K562 (cell line): Measurements from ENCODE around the gene PHETA1. TPM values are rescaled to one million over a fixed set of nuclear protein-coding genes. Genes with fewer than 3 reads are reported as not detected.
"Not testable (repeated sequence)": the region's sequence is repeated elsewhere in the genome, so short reads cannot be mapped to it uniquely, and the experiment has no call there.

Experiments used
- ATAC-seq: fragments of 200-7000 bp; cut with Tn5 transposase; 3 replicates; pipeline ENCODE4 v1.9.1; 2020; ENCODE audit warnings: moderate library complexity
- BruUV-seq: library from RNA; stranded (reverse); fragments of 400-500 nt; replicated peaks from 2 replicates; lab custom pipeline; 2021; lab: Mats Ljungman, UMichigan
- CTCF ChIA-PET: fragments of 300-600 bp; formaldehyde crosslinking; extraction: SDS; loops from one replicate; lab custom pipeline; 2021; ENCODE audit warnings: low intra/inter-chr PET ratio; lab: Yijun Ruan, JAX
- POLR2A ChIA-PET: fragments of 300-600, 350-650 bp; sonication (Branson Sonifier 250); formaldehyde crosslinking; extraction: SDS; loops from one replicate; lab custom pipeline; 2021; ENCODE audit warnings: antibody characterized with exemption, inconsistent platforms; lab: Yijun Ruan, JAX
- DNase-seq, 4 experiments: peaks; one replicate each; pipeline versions ENCODE4 v3.0.0 to v3.0.0-alpha.2; 2011 to 2018; ENCODE audit warnings: low spot score in 3 of 4, mixed read lengths in 3 of 4; ENCODE audit errors: extremely low read depth in 1 of 4
- FAIRE-seq: peaks from 2 replicates; lab custom pipeline; 2011; peaks lifted over from hg19 to GRCh38; lab: Jason Lieb, UNC
- H2AFZ ChIP-seq: 2 replicates; pipeline ENCODE4 v1.6.0; 2011; ENCODE audit warnings: low read depth, low read length, control low read depth, inconsistent platforms
- H3K27ac ChIP-seq: fragments of 200-600 bp; 3 replicates; pipeline ENCODE4 v1.8.0; 2011; ENCODE audit warnings: low read depth, mild to moderate bottlenecking, control low read depth, inconsistent platforms, low read length, moderate library complexity, mixed read lengths; ENCODE audit errors: extremely low read depth
- H3K27me3 ChIP-seq, 2 experiments: fragments of 300-600 bp in 1 of 2; 2 replicates in 1 of 2; 3 replicates in 1 of 2; pipeline versions ENCODE4 v1.6.0 to v1.8.0; 2011; ENCODE audit warnings: inconsistent platforms in 2 of 2, low read length in 2 of 2, mild to moderate bottlenecking in 1 of 2, mixed read lengths in 1 of 2, moderate library complexity in 1 of 2; ENCODE audit not compliant: control insufficient read depth in 2 of 2, insufficient read depth in 2 of 2
- H3K36me3 ChIP-seq: fragments of 300-600 bp; 3 replicates; pipeline ENCODE4 v1.8.0; 2011; ENCODE audit warnings: mild to moderate bottlenecking, low read length, inconsistent platforms; ENCODE audit not compliant: control insufficient read depth, insufficient read depth
- H3K4me1 ChIP-seq, 2 experiments: fragments of 200-600 bp in 1 of 2; replicated peaks in 1 of 2; 2 replicates in 1 of 2; 3 replicates in 1 of 2; pipeline versions ENCODE4 v1.5.1 to v1.8.0; 2011; ENCODE audit warnings: inconsistent platforms in 2 of 2, low read length in 2 of 2, mild to moderate bottlenecking in 1 of 2, mixed read lengths in 1 of 2, moderate library complexity in 1 of 2; ENCODE audit not compliant: control insufficient read depth in 2 of 2, insufficient read depth in 2 of 2
- H3K4me2 ChIP-seq: 2 replicates; pipeline ENCODE4 v1.6.1; 2011; ENCODE audit warnings: low read length, control low read depth, inconsistent platforms, mixed read lengths; ENCODE audit not compliant: insufficient read depth
- H3K4me3 ChIP-seq: fragments of 200-600 bp; sonication (generic), shearing (Covaris generic); 2 replicates; pipeline ENCODE4 v1.5.1; 2016; ENCODE audit warnings: control low read depth, inconsistent platforms
- H3K79me2 ChIP-seq: fragments of 200-600 bp; 3 replicates; pipeline ENCODE4 v1.8.0; 2011; ENCODE audit warnings: low read length, inconsistent platforms; ENCODE audit not compliant: control insufficient read depth, insufficient read depth
- H3K9ac ChIP-seq, 2 experiments: 2 replicates each; pipeline versions ENCODE4 v1.6.0 to v1.6.1; 2011; ENCODE audit warnings: low read depth in 2 of 2, low read length in 2 of 2, control low read depth in 1 of 2, inconsistent platforms in 1 of 2, mild to moderate bottlenecking in 1 of 2, mixed read lengths in 1 of 2; ENCODE audit not compliant: insufficient read depth in 1 of 2
- H3K9me1 ChIP-seq: one replicate; pipeline ENCODE4 v1.6.0; 2011; ENCODE audit warnings: inconsistent platforms, mild to moderate bottlenecking, low read length, moderate library complexity; ENCODE audit not compliant: control insufficient read depth, insufficient read depth
- H3K9me3 ChIP-seq: replicated peaks from 2 replicates; pipeline ENCODE4 v1.5.1; 2011; ENCODE audit warnings: low read depth, low read length, inconsistent platforms; ENCODE audit not compliant: control insufficient read depth, insufficient read depth
- H4K20me1 ChIP-seq: replicated peaks from 2 replicates; pipeline ENCODE4 v1.6.1; 2011; ENCODE audit warnings: low read length, inconsistent platforms, mixed read lengths; ENCODE audit not compliant: control insufficient read depth, insufficient read depth
- ELF4 ChIP-seq: fragments of 450-650 bp; formaldehyde crosslinking; IDR thresholded peaks from 2 replicates; pipeline ENCODE4 v1.4.0; 2022; ENCODE audit warnings: missing genetic modification characterization
- GMEB1 ChIP-seq: fragments of 250-450 bp; sonication (Bioruptor Pico); IDR thresholded peaks from 2 replicates; pipeline ENCODE4 v1.4.0; 2020; ENCODE audit warnings: mild to moderate bottlenecking
- KLF16 ChIP-seq: IDR thresholded peaks from 2 replicates; pipeline ENCODE4 v1.6.1; 2016; ENCODE audit warnings: antibody characterized with exemption
- PHB ChIP-seq: fragments of 250-450 bp; sonication (Bioruptor Pico); IDR thresholded peaks from 2 replicates; pipeline ENCODE4 v1.5.0; 2021
- WGBS: fragments of 100-300 bp; shearing (Covaris generic); methylation state at CpG from one replicate; pipeline ENCODE4 v1.1.6; 2016; ENCODE audit warnings: low coverage, mixed read lengths; ENCODE audit not compliant: insufficient coverage; ENCODE audit errors: missing lambda C conversion rate; 5-methylcytosine and 5-hydroxymethylcytosine counted together
- in situ Hi-C: fragments of 300-500 bp; cut with MboI; formaldehyde crosslinking; loops from 4 replicates; pipeline ENCODE4 v1.15.0; 2018; ENCODE audit warnings: inconsistent platforms, mixed read lengths
- intact Hi-C: fragments of 100-400 bp; cut with micrococcal nuclease; formaldehyde crosslinking; loops from 2 replicates; pipeline ENCODE4 v1.14.2; 2022
- polyA plus RNA-seq, 8 experiments: library from polyadenylated mRNA; depleted of rRNA in 4 of 8; stranded (reverse) in 5 of 8; unstranded in 3 of 8; fragments of >200 nt; fragmentation: Nextera tagmentation in 2 of 8; fragmentation: Illumina TruSeq in 1 of 8; extraction: Ambion mirVana in 2 of 8; extraction: Trizol in 1 of 8; gene quantifications; 2 replicates each; pipeline versions ENCODE4 v1.2.1 to v1.2.3, GENCODE V29; 2011 to 2014; ENCODE audit warnings: inconsistent platforms in 1 of 8, missing spikeins in 1 of 8
- total RNA-seq, 7 experiments: library from RNA; depleted of rRNA in 6 of 7; stranded (reverse); fragments of >200 nt in 6 of 7; fragmentation: Illumina TruSeq in 2 of 7; extraction: Trizol in 2 of 7; gene quantifications; 2 replicates each; pipeline versions ENCODE4 v1.2.1 to v1.2.3, GENCODE V29; 2011 to 2021; ENCODE audit warnings: low replicate concordance in 1 of 7
- TF ChIP-seq, protein P1 (sequence below): fragments of 250-450 bp; sonication (Bioruptor Pico); IDR thresholded peaks from 2 replicates; pipeline ENCODE4 v1.8.0; 2021; ENCODE audit warnings: moderate library complexity, mild to moderate bottlenecking, inconsistent platforms
- TF ChIP-seq, protein P2 (sequence below), 2 experiments: fragments of 450-650 bp; formaldehyde crosslinking in 1 of 2; IDR thresholded peaks; 2 replicates each; pipeline versions ENCODE4 v1.4.0 to v1.6.1; 2014 to 2020; ENCODE audit warnings: mild to moderate bottlenecking in 2 of 2, borderline replicate concordance in 1 of 2, low read depth in 1 of 2

PHETA1 gene
- total and polyA plus RNA-seq, 9 of the 15 experiments (the other 6 are each of a cell fraction or from before 2014, with no cell fraction given), result 0.03 to 12.4 (median 3.0) TPM

- TF ChIP-seq GMEB1 (CRISPR knock-in tag) (no peak), ELF4 (no peak), PHB (CRISPR knock-in tag) (no peak)
- TF ChIP-seq, protein P1, sequence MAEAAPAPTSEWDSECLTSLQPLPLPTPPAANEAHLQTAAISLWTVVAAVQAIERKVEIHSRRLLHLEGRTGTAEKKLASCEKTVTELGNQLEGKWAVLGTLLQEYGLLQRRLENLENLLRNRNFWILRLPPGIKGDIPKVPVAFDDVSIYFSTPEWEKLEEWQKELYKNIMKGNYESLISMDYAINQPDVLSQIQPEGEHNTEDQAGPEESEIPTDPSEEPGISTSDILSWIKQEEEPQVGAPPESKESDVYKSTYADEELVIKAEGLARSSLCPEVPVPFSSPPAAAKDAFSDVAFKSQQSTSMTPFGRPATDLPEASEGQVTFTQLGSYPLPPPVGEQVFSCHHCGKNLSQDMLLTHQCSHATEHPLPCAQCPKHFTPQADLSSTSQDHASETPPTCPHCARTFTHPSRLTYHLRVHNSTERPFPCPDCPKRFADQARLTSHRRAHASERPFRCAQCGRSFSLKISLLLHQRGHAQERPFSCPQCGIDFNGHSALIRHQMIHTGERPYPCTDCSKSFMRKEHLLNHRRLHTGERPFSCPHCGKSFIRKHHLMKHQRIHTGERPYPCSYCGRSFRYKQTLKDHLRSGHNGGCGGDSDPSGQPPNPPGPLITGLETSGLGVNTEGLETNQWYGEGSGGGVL (CRISPR knock-in tag), result no peak
Measured at GRCh38 chr12:111341426-111342065, 27.3 kb downstream of the PHETA1 start (continued).

- H3K27ac ChIP-seq, H3K36me3 ChIP-seq, FAIRE-seq, H3K79me2 ChIP-seq, DNase-seq, CTCF ChIA-PET, H3K9ac ChIP-seq, intact Hi-C loops, H3K4me2 ChIP-seq, ATAC-seq, H3K9me1 ChIP-seq, H2AFZ ChIP-seq, in situ Hi-C loops, H3K4me1 ChIP-seq, H4K20me1 ChIP-seq, H3K4me3 ChIP-seq, BruUV-seq, H3K9me3 ChIP-seq: not testable (repeated sequence)
- peaks cover 21 to 43% of the 10 kb centered on the region in 2 experiments; a peak in 4 of 5 replicates for H3K27me3 ChIP-seq
- POLR2A ChIA-PET, result interaction anchor here (0.6 kb wide), 1 partner anchor 1495 kb away, joined by 3 read pairs; no protein-coding TSS in a partner anchor
- TF ChIP-seq, protein P2, sequence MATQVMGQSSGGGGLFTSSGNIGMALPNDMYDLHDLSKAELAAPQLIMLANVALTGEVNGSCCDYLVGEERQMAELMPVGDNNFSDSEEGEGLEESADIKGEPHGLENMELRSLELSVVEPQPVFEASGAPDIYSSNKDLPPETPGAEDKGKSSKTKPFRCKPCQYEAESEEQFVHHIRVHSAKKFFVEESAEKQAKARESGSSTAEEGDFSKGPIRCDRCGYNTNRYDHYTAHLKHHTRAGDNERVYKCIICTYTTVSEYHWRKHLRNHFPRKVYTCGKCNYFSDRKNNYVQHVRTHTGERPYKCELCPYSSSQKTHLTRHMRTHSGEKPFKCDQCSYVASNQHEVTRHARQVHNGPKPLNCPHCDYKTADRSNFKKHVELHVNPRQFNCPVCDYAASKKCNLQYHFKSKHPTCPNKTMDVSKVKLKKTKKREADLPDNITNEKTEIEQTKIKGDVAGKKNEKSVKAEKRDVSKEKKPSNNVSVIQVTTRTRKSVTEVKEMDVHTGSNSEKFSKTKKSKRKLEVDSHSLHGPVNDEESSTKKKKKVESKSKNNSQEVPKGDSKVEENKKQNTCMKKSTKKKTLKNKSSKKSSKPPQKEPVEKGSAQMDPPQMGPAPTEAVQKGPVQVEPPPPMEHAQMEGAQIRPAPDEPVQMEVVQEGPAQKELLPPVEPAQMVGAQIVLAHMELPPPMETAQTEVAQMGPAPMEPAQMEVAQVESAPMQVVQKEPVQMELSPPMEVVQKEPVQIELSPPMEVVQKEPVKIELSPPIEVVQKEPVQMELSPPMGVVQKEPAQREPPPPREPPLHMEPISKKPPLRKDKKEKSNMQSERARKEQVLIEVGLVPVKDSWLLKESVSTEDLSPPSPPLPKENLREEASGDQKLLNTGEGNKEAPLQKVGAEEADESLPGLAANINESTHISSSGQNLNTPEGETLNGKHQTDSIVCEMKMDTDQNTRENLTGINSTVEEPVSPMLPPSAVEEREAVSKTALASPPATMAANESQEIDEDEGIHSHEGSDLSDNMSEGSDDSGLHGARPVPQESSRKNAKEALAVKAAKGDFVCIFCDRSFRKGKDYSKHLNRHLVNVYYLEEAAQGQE (IDR thresholded peaks at IDR 0.05; ENCODE audit: borderline replicate concordance), result peak; percentile 70
- TF ChIP-seq, protein P2 (CRISPR knock-in tag; IDR thresholded peaks at IDR 0.05; ENCODE audit: low read depth), result not testable (repeated sequence)
- TF ChIP-seq KLF16, result 0 out of 2 replicates have a peak, but pooled peaks have one; percentile 11
- under 1% methylated on average over 8 of the region's 8 CpGs for WGBS
Measured at GRCh38 chr12:111340680-111341079, 28.2 kb downstream of the PHETA1 start.
